ENCODE results near the gene PLLP. TPM values are rescaled to one million over a fixed set of nuclear protein-coding genes. Genes with fewer than 3 reads are reported as not detected.

The PLLP gene
- total RNA-seq, 4 donors from 2014 or later: 58.4 to 241 (median 218) TPM

DNA sequence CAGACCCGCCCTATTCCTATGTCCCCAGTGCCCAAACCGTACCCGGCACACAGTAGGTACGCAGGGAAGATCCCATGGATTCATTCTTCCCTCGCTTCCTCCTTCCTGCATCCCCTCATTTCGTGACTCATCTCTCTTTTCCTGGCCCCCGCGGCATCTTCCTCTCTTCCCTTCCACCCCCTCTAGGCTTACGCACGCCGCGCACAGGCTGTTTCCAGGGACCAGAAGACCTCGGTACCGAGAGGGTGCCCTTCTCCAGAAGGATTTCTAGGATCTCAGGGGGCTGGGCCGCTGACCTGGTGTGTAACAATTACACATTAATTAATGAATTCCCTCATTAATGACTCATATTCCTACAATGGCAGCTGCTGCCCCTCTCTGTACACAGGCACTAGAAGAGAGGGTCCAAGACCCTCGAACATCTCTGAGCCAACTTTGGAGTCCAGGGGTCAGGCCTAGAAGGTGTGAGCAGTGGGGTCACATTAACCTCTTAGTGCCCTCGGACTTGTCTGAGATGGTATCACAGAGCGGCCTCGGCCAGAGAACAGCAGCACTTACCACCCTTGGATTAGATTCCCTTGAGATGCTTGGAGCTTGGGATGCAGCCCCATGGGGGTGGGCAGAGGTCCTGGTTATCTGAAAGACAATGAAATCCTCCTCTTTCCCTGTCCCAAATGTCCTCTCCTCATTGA, 16.8 kb upstream of the PLLP start:
- TF ChIP-seq POLR2A (IDR thresholded peaks at IDR 0.05): no peak
- TF ChIP-seq, protein P1, sequence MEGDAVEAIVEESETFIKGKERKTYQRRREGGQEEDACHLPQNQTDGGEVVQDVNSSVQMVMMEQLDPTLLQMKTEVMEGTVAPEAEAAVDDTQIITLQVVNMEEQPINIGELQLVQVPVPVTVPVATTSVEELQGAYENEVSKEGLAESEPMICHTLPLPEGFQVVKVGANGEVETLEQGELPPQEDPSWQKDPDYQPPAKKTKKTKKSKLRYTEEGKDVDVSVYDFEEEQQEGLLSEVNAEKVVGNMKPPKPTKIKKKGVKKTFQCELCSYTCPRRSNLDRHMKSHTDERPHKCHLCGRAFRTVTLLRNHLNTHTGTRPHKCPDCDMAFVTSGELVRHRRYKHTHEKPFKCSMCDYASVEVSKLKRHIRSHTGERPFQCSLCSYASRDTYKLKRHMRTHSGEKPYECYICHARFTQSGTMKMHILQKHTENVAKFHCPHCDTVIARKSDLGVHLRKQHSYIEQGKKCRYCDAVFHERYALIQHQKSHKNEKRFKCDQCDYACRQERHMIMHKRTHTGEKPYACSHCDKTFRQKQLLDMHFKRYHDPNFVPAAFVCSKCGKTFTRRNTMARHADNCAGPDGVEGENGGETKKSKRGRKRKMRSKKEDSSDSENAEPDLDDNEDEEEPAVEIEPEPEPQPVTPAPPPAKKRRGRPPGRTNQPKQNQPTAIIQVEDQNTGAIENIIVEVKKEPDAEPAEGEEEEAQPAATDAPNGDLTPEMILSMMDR (IDR thresholded peaks at IDR 0.05): no peak
- no peak overlapping the region for H3K4me3 ChIP-seq (ENCODE audit: low read depth, poor library complexity, severe bottlenecking)
- no peak for DNase-seq (ENCODE audit: low spot score in 2 of 2)
- intact Hi-C loops (cut with DNase I; ENCODE audit: low total_unique reads): loop anchor here (2.0 to 5.0 kb wide), 2 partner anchors 116 to 216 kb away; no protein-coding TSS in a partner anchor
- WGBS, 2 donors: 35 to 36% methylated on average over 19 of the region's 19 CpGs

DNA sequence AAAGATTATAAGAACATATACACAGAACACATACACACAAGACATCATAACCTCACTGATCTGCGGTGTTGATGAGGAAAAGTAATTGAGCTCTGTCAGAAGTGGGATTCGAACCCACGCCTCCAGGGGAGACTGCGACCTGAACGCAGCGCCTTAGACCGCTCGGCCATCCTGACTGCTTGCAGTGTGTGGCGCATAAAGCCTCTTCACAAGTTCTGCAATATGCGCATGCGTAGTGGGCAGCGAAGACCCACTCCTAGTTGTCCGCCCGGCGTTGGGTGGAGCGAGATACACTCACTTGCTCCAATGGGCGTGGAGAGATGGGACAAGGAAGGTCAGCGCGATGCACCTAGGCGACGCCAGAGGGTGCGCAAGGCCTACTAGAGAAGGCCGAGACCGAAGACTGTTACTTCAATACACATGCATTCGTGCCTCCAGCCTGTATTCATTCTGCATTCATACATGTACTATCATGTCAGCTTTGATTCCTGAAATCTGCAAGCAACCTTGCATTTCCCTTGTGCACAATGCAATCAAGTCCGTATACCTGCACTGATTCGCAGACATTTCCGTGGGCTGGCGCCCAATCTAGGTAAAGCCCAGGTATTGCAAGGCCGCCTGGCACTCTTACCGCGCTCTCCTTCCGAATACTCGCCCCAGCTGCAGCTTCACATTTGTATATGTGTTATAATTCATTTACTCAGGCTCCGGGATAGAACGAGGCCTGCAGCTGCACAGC, 16.1 kb upstream of the PLLP start:
- peak overlapping the region; percentile 18 for H3K4me3 ChIP-seq (ENCODE audit: low read depth, poor library complexity, severe bottlenecking)
- WGBS, 2 donors: 1% methylated on average over 36 of the region's 36 CpGs
- no peak for TF ChIP-seq POLR2A (IDR thresholded peaks at IDR 0.05)
- TF ChIP-seq, protein P1 (IDR thresholded peaks at IDR 0.05): peak in 2 of 3 donors; percentile 49 to 99
- peak; percentile 100 for DNase-seq (ENCODE audit: low spot score in 2 of 2)
- intact Hi-C loops (cut with DNase I; ENCODE audit: low total_unique reads): loop anchor here (2.0 to 5.0 kb wide), 2 partner anchors 116 to 217 kb away; no protein-coding TSS in a partner anchor

DNA sequence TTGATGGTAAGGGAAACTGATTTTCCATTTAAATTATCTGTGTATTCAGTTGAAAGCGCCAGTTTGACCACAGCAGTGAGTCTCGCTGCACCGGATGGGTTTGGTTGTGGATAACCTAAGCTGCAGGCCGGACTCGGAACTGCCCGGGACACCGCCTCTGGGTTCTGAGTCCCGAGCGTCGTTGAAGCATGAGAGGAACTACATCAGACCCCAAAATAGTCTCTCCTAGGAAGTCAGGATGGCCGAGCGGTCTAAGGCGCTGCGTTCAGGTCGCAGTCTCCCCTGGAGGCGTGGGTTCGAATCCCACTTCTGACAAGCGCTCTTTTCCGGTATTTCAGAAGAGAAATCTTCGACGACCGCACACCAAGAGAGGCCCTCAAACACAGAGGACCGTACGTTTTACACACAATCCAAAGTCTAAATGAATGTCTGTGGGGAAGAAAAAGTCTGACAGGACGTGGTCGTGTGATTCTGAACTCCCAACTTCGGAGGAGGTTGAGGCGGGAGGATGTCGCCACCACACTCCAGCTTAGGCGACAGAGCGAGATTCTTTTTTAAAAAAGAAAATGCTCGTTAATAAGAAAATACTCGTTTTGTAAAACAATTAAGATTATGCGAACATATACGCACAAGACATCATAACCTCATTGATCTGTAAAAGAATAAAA, 15.4 kb upstream of the PLLP start:
- DNase-seq (ENCODE audit: low spot score in 2 of 2): peak; percentile 90 to 97
- WGBS, 2 donors: 1% methylated on average over 35 of the region's 35 CpGs
- TF ChIP-seq POLR2A (IDR thresholded peaks at IDR 0.05): no peak
- TF ChIP-seq, protein P1 (IDR thresholded peaks at IDR 0.05): peak in 1 of 3 donors; percentile 43
- intact Hi-C loops (cut with DNase I; ENCODE audit: low total_unique reads): loop anchor here (2.0 to 5.0 kb wide), 2 partner anchors 117 to 217 kb away; no protein-coding TSS in a partner anchor
- H3K4me3 ChIP-seq (ENCODE audit: low read depth, poor library complexity, severe bottlenecking): peak overlapping the region; percentile 18

DNA sequence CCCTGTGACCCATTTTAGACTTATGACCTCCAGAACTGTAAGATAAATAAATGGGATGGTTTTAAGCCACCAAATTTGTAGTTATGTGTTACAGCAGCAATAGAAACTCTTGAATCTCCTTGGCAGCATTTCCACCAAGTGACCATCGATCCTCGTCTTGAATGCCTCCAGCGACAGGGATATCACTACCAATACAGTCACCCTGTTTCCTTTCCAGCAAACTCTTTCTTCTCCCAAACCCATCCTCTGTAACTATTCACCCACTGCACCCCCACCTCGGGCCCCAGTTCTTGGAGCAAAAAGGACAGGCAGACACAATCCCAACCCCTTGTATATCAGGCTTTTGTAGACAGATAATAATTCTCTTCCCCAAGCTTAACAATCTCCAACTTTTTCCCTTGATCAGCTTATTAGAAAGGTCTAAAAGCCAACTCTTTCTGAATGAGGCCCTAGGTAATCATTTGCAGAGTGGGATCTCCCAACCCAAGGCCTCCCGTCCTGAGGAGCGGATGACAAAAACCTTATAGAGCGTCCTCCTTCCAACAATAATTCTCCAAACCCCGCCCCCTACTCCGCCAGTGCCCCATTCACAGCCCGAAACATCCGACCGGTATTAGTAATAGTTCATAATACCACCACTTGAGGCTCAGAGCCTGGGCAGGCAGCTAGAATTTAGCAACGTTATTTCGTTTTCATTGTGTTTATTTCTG, 14.7 kb upstream of the PLLP start:
- WGBS, 2 donors: 18% methylated on average over 14 of the region's 14 CpGs
- no peak overlapping the region for H3K4me3 ChIP-seq (ENCODE audit: low read depth, poor library complexity, severe bottlenecking)
- DNase-seq (ENCODE audit: low spot score in 2 of 2): peak; percentile 59 to 93
- no peak for TF ChIP-seq POLR2A (IDR thresholded peaks at IDR 0.05)
- TF ChIP-seq, protein P1 (IDR thresholded peaks at IDR 0.05): no peak
- intact Hi-C loops (cut with DNase I; ENCODE audit: low total_unique reads): no loop called here

DNA sequence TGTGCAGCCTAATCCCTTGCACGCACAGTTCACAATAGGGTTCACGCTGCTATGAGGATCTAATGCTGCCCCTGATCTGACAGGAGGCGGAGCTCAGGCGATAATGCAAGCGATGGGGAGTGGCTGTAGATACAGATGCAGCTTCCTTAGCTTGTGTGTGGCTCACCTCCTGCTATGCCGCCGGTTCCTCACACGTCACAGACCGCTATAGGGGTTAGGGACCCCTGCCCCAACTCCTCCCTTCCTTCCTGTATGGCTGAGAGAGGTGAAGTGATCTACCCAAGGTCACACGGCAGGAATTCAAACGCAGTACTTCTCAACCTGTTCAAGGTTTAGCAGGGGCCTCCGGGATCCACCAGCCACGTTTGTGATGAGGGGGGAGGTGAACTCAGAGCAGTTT, 13.4 kb upstream of the PLLP start:
- 59 to 80% methylated on average over 10 to 13 of the region's 13 CpGs for WGBS, 2 donors
- intact Hi-C loops (cut with DNase I; ENCODE audit: low total_unique reads): no loop called here
- no peak for TF ChIP-seq POLR2A (IDR thresholded peaks at IDR 0.05)
- TF ChIP-seq, protein P1 (IDR thresholded peaks at IDR 0.05): no peak
- DNase-seq (ENCODE audit: low spot score in 2 of 2): no peak
- no peak overlapping the region for H3K4me3 ChIP-seq (ENCODE audit: low read depth, poor library complexity, severe bottlenecking)

Measured in lower leg skin (tissue), 4 donors.